ENCODE measurements around the gene GATB. TPM values are rescaled to one million over a fixed set of nuclear protein-coding genes. Genes with fewer than 3 reads are reported as not detected.

The GATB gene
- polyA plus RNA-seq, 1 donor (not counting 4 experiments of a cell fraction or from before 2014, with no cell fraction given), result 31.0 TPM

DNA sequence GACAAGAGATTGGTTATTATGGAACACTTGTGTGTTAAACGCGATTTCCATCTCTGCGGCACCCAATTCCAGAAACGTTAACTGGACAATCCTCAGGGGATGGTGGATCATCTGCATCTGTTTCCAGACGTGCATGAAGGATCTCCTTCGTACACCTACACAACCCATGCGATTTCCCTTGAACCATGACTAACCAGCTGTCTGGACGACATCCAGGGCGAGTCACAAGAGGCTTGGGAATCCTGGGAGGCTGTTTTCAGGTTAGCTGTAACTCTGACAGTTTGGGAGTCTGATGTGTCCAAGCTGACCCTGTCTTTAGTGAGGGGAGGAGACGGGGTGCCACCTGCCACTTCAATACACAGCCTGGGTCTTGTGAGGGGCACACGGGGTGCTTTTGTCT is 84.5 kb downstream of the GATB start:
- Histone ChIP-seq H3K9me3 (ENCODE audit: control insufficient read depth, low read depth, low read length) (no peaks in the 10 kb centered on the region), H3K4me3 (ENCODE audit: control insufficient read depth in 2 of 3, extremely low read depth in 1 of 3, insufficient read depth in 2 of 3, low read depth in 1 of 3, low read length in 3 of 3) (no peak overlapping the region), H3K9ac (ENCODE audit: control insufficient read depth, extremely low read depth, insufficient read depth, low read length) (no peak overlapping the region), H3K4me2 (ENCODE audit: control insufficient read depth, extremely low read depth, insufficient read depth, low read depth, low read length) (peak overlapping the region; percentile 20), H2AFZ (ENCODE audit: control insufficient read depth, low read length) (no peak overlapping the region), H4K20me1 (ENCODE audit: control insufficient read depth, extremely low read depth, insufficient read depth, low read length) (no peaks in the 10 kb centered on the region), H3K27ac (ENCODE audit: control insufficient read depth, insufficient read depth, low read length) (peak overlapping the region; percentile 50), H3K79me2 (ENCODE audit: control insufficient read depth, insufficient read depth, low read length) (no peaks in the 10 kb centered on the region), H3K36me3 (ENCODE audit: control insufficient read depth in 2 of 2, extremely low read depth in 1 of 2, insufficient read depth in 2 of 2, low read length in 2 of 2) (peaks cover 0 to 2% of the 10 kb centered on the region in 2 experiments), H3K9me1 (ENCODE audit: control insufficient read depth, extremely low read depth, insufficient read depth, low read length) (no peaks in the 10 kb centered on the region), H3K27me3 (ENCODE audit: control insufficient read depth, extremely low read depth, insufficient read depth, low read length) (no peaks in the 10 kb centered on the region), H3K4me1 (ENCODE audit: control insufficient read depth, extremely low read depth, insufficient read depth, low read length) (peaks cover 44% of the 10 kb centered on the region)
- TF ChIP-seq, protein P1, sequence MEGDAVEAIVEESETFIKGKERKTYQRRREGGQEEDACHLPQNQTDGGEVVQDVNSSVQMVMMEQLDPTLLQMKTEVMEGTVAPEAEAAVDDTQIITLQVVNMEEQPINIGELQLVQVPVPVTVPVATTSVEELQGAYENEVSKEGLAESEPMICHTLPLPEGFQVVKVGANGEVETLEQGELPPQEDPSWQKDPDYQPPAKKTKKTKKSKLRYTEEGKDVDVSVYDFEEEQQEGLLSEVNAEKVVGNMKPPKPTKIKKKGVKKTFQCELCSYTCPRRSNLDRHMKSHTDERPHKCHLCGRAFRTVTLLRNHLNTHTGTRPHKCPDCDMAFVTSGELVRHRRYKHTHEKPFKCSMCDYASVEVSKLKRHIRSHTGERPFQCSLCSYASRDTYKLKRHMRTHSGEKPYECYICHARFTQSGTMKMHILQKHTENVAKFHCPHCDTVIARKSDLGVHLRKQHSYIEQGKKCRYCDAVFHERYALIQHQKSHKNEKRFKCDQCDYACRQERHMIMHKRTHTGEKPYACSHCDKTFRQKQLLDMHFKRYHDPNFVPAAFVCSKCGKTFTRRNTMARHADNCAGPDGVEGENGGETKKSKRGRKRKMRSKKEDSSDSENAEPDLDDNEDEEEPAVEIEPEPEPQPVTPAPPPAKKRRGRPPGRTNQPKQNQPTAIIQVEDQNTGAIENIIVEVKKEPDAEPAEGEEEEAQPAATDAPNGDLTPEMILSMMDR (optimal IDR thresholded peaks at IDR 0.05 in 1 of 3, IDR thresholded peaks at IDR 0.05 in 1 of 3, conservative IDR thresholded peaks at IDR 0.05 in 1 of 3; ENCODE audit: extremely low read depth in 1 of 3, insufficient read depth in 2 of 3, low read length in 3 of 3), result no peak
- no peak for TF ChIP-seq EZH2 (IDR thresholded peaks at IDR 0.05; ENCODE audit: low read length)
- DNase-seq (ENCODE audit: low read depth, low spot score) (no peak), FAIRE-seq (peak; percentile 96)
- dilution Hi-C loops (cut with MboI; ENCODE audit: extremely low pct_ligation_motif_present, low sequenced_read_pairs), result no loop called here

- no peaks in the 10 kb centered on the region for H3K9me3 ChIP-seq (ENCODE audit: control insufficient read depth, low read depth, low read length)
- no peaks in the 10 kb centered on the region for H4K20me1 ChIP-seq (ENCODE audit: control insufficient read depth, extremely low read depth, insufficient read depth, low read length)
- dilution Hi-C loops (cut with MboI; ENCODE audit: extremely low pct_ligation_motif_present, low sequenced_read_pairs), result no loop called here
- peak; percentile 20 for FAIRE-seq
- no peak overlapping the region for H3K9ac ChIP-seq (ENCODE audit: control insufficient read depth, extremely low read depth, insufficient read depth, low read length)
- peak overlapping the region; percentile 24 for H3K27ac ChIP-seq (ENCODE audit: control insufficient read depth, insufficient read depth, low read length)
- no peak for TF ChIP-seq EZH2 (IDR thresholded peaks at IDR 0.05; ENCODE audit: low read length)
- TF ChIP-seq, protein P1 (optimal IDR thresholded peaks at IDR 0.05 in 1 of 3, IDR thresholded peaks at IDR 0.05 in 1 of 3, conservative IDR thresholded peaks at IDR 0.05 in 1 of 3; ENCODE audit: extremely low read depth in 1 of 3, insufficient read depth in 2 of 3, low read length in 3 of 3), result no peak
- no peaks in the 10 kb centered on the region for H3K9me1 ChIP-seq (ENCODE audit: control insufficient read depth, extremely low read depth, insufficient read depth, low read length)
- H3K36me3 ChIP-seq (ENCODE audit: control insufficient read depth in 2 of 2, extremely low read depth in 1 of 2, insufficient read depth in 2 of 2, low read length in 2 of 2), result peaks cover 4% of the 10 kb centered on the region in 2 experiments
- no peak overlapping the region for H2AFZ ChIP-seq (ENCODE audit: control insufficient read depth, low read length)
- DNase-seq (ENCODE audit: low read depth, low spot score), result no peak
- H3K79me2 ChIP-seq (ENCODE audit: control insufficient read depth, insufficient read depth, low read length), result no peaks in the 10 kb centered on the region
- H3K4me2 ChIP-seq (ENCODE audit: control insufficient read depth, extremely low read depth, insufficient read depth, low read depth, low read length), result no peak overlapping the region
- no peaks in the 10 kb centered on the region for H3K27me3 ChIP-seq (ENCODE audit: control insufficient read depth, extremely low read depth, insufficient read depth, low read length)
- peaks cover 44% of the 10 kb centered on the region for H3K4me1 ChIP-seq (ENCODE audit: control insufficient read depth, extremely low read depth, insufficient read depth, low read length)
- H3K4me3 ChIP-seq (ENCODE audit: control insufficient read depth in 2 of 3, extremely low read depth in 1 of 3, insufficient read depth in 2 of 3, low read depth in 1 of 3, low read length in 3 of 3), result no peak overlapping the region
Observed at GRCh38 chr4:151675411-151675971, 85.3 kb downstream of the GATB start.

Data from keratinocyte (primary cell).